Psoas muscle (tissue), 8 donors: ENCODE measurements around the gene CROT. TPM values are rescaled to one million over a fixed set of nuclear protein-coding genes. Genes with fewer than 3 reads are reported as not detected.

ENCODE experiments used
- ATAC-seq, 4 donors: fragments of 200-7000 bp; cut with Tn5 transposase; one replicate each; pipeline ENCODE4 v1.9.1; 2020; ENCODE audit warnings: moderate library complexity in 3 of 4, mild to moderate bottlenecking in 2 of 4
- DNase-seq, 2 donors: peaks; one replicate each; pipeline ENCODE4 v3.0.0-alpha.2; 2020
- H3K27ac ChIP-seq: fragments of 200-600 bp; one replicate; pipeline ENCODE4 v1.8.0; 2022
- H3K27me3 ChIP-seq, 3 donors: fragments of 200-600 bp in 1 of 3; one replicate each; pipeline versions ENCODE4 v1.6.1 to v1.8.0; 2013 to 2022; ENCODE audit warnings: low read length in 2 of 3, mild to moderate bottlenecking in 2 of 3, moderate library complexity in 1 of 3; ENCODE audit not compliant: insufficient read depth in 3 of 3
- H3K36me3 ChIP-seq, 2 donors: fragments of 200-600 bp in 1 of 2; one replicate each; pipeline versions ENCODE4 v1.6.1 to v1.8.0; 2013 to 2022; ENCODE audit warnings: low read depth in 1 of 2, mild to moderate bottlenecking in 1 of 2, moderate library complexity in 1 of 2; ENCODE audit not compliant: insufficient read depth in 1 of 2
- H3K4me1 ChIP-seq: fragments of 200-600 bp; one replicate; pipeline ENCODE4 v1.8.0; 2022
- H3K4me3 ChIP-seq: fragments of 200-600 bp; one replicate; pipeline ENCODE4 v1.8.0; 2022; ENCODE audit warnings: mild to moderate bottlenecking
- H3K9me3 ChIP-seq: fragments of 200-600 bp; one replicate; pipeline ENCODE4 v1.8.0; 2022
- WGBS, 3 donors: extraction: QIAGEN DNeasy Blood & Tissue Kit; methylation state at CpG; one replicate each; pipeline versions ENCODE4 v1.1.6 to v1.1.7; 2013; 5-methylcytosine and 5-hydroxymethylcytosine counted together
- intact Hi-C, 2 donors: fragments of 100-400 bp; cut with DNase I; formaldehyde crosslinking; loops; one replicate each; pipeline versions ENCODE4 v1.11.0 to v1.14.2; 2022
- polyA plus RNA-seq, 3 donors: library from polyadenylated mRNA; stranded (reverse); fragments of 200-250 nt; gene quantifications; one replicate each; pipeline ENCODE4 v1.2.3, GENCODE V29; 2013
- total RNA-seq, 4 donors: library from RNA; stranded (reverse); fragmentation: NEBNext Ultra II Directional in 2 of 4; extraction: Animal tissue kit (Norgen Biotek cat#: 25700) in 2 of 4; gene quantifications; one replicate each; pipeline versions ENCODE4 v1.2.1 to v1.2.4, GENCODE V29; 2021 to 2023
- TF ChIP-seq, protein P1 (sequence below): fragments of 200-600 bp; IDR thresholded peaks from one replicate; pipeline ENCODE4 v1.8.0; 2022; ENCODE audit warnings: antibody characterized with exemption
- donor health status: healthy with polysubstance abuse.
- donor health status: DM: no; HTN: no; CAD: no; lungs with moderate emphysema.
- donor health status: Bipolar disorder and iron deficiency.
- donor health status: healthy.
- donor health status: DM: yes; HTN: yes; CAD: no.
- donor health status: DM: no; HTN: no; CAD: no.
- donor health status: DM: no; HTN: no; CAD: no.
- donor health status: DM: yes; HTN: yes; CAD: no.

CROT gene
- total and polyA plus RNA-seq, 7 donors: 3.1 to 12.4 (median 8.8) TPM

DNA sequence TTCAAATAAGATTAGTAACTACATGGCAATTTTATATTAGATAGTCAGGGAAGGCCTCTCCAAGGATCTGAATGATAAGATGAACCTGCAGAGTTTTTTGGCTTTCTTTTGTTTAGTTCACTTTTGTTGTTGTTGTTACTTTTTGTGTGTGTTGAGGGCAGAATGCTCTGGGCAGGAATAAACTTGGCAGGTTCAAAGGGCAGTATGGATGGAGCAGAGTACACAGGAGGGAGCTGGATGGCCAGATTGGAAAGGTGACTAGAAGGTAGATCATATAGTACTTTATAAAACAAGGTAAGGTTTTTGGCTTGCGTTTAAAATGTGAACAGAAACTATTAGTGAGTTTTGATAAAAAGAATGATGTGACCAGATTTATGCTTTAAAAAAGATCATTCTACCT is 17.9 kb downstream of the CROT start:
- peaks cover 3 to 19% of the 10 kb centered on the region in 2 donors for H3K36me3 ChIP-seq
- no peak for ATAC-seq
- DNase-seq: no peak
- H3K9me3 ChIP-seq: no peaks in the 10 kb centered on the region
- no peaks in the 10 kb centered on the region for H3K27me3 ChIP-seq
- 98 to 100% (median 100%) methylated on average over 1 of the region's 1 CpG for WGBS, 3 donors
- no peak overlapping the region for H3K27ac ChIP-seq
- no peak overlapping the region for H3K4me3 ChIP-seq
- TF ChIP-seq, protein P1, sequence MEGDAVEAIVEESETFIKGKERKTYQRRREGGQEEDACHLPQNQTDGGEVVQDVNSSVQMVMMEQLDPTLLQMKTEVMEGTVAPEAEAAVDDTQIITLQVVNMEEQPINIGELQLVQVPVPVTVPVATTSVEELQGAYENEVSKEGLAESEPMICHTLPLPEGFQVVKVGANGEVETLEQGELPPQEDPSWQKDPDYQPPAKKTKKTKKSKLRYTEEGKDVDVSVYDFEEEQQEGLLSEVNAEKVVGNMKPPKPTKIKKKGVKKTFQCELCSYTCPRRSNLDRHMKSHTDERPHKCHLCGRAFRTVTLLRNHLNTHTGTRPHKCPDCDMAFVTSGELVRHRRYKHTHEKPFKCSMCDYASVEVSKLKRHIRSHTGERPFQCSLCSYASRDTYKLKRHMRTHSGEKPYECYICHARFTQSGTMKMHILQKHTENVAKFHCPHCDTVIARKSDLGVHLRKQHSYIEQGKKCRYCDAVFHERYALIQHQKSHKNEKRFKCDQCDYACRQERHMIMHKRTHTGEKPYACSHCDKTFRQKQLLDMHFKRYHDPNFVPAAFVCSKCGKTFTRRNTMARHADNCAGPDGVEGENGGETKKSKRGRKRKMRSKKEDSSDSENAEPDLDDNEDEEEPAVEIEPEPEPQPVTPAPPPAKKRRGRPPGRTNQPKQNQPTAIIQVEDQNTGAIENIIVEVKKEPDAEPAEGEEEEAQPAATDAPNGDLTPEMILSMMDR: no peak
- intact Hi-C loops: no loop called here
- peaks cover 13% of the 10 kb centered on the region for H3K4me1 ChIP-seq

DNA sequence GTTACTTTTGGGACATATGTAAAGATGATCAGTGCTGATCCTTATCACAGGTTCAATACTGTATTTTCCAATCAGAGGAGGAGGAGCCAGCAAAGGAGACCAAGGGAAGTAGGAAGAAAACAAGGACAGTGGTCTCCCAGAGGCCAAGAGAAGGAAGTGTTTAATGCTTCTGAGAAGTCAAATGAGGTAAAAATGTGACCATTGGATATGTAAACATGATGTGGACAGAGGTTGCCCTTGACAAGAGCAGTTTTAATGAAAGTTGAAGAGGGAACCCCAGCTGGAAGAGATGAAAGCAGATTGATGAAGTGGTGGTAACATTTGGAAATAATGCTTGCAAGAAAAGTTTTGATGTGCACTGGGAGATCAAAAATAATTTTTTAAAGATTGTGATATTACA is 18.8 kb downstream of the CROT start:
- intact Hi-C loops: no loop called here
- no peaks in the 10 kb centered on the region for H3K27me3 ChIP-seq
- no peak overlapping the region for H3K4me3 ChIP-seq
- no peaks in the 10 kb centered on the region for H3K9me3 ChIP-seq
- ATAC-seq (no peak), DNase-seq (no peak)
- no peak overlapping the region for H3K27ac ChIP-seq
- H3K36me3 ChIP-seq: peaks cover 3 to 19% of the 10 kb centered on the region in 2 donors
- TF ChIP-seq, protein P1: no peak
- H3K4me1 ChIP-seq: peaks cover 11% of the 10 kb centered on the region

DNA sequence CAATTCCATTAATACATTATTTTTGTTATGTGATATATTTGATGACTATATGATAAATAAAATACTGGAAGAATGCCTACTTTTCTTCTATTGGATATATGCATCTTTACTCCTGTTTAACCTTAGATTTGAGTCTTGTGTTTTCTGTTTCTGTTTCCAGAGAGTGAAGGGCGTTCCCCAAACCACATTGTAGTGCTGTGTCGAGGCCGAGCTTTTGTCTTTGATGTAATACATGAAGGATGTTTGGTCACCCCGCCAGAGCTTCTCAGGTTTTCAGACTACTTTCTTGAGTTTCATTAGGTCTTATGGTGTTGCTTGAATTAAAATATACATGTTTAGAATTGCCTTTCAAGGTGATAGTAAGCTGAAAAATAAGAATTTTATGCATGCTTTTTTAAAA is 23.8 kb downstream of the CROT start:
- Histone ChIP-seq H3K4me1 (peaks cover 5% of the 10 kb centered on the region), H3K36me3 (peaks cover 1 to 5% of the 10 kb centered on the region in 2 donors), H3K4me3 (no peak overlapping the region), H3K27me3 (no peaks in the 10 kb centered on the region), H3K27ac (no peak overlapping the region), H3K9me3 (no peaks in the 10 kb centered on the region)
- ATAC-seq (no peak), DNase-seq (no peak)
- WGBS, 3 donors: 93 to 95% (median 94%) methylated on average over 4 of the region's 4 CpGs
- TF ChIP-seq, protein P1: no peak
- intact Hi-C loops: no loop called here

DNA sequence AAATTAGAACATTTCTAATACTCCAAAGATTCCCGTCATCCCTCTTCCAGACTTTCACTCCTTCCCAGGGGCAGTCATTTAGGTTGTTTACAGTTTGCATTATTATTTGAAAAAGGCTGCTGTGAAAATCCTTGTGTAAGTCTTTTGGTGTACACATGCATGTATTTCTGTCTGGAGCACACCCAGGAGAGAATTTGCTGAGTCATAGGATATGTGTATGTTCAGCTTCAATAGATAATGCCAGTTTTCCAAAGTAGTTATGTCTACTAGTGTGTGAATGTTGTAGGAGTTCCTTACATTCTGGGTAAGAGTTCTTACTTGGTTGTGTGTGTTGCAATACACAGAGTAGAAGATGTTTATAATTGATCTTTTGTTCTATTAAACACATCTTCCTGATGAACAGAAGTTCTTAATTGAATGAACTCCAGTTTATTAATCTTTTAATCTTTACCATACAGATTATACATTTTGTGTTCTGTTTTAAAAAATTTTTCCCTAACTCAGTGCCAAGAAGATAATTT is 25.3 kb downstream of the CROT start:
- H3K9me3 ChIP-seq: no peaks in the 10 kb centered on the region
- intact Hi-C loops: no loop called here
- TF ChIP-seq, protein P1: no peak
- DNase-seq: no peak
- no peak for ATAC-seq
- H3K27ac ChIP-seq: no peak overlapping the region
- peaks cover 5% of the 10 kb centered on the region for H3K4me1 ChIP-seq
- H3K36me3 ChIP-seq: peaks cover 0 to 5% of the 10 kb centered on the region in 2 donors
- H3K4me3 ChIP-seq: no peak overlapping the region
- H3K27me3 ChIP-seq: no peaks in the 10 kb centered on the region
- 93 to 99% (median 97%) methylated on average over 1 of the region's 1 CpG for WGBS, 3 donors
